Large intestine (tissue), 3 donors: ENCODE measurements around the gene GNAL. TPM values are rescaled to one million over a fixed set of nuclear protein-coding genes. Genes with fewer than 3 reads are reported as not detected.

ENCODE experiments used
- DNase-seq, 2 donors: peaks; one replicate each; pipeline versions ENCODE4 v3.0.0 to v3.0.0-alpha.2; 2013
- H3K27ac ChIP-seq: one replicate; pipeline ENCODE4 v1.5.1; 2013; ENCODE audit warnings: low read length
- H3K27me3 ChIP-seq: 2 replicates; pipeline ENCODE4 v1.6.1; 2013; ENCODE audit warnings: low read length; ENCODE audit not compliant: control insufficient read depth, insufficient read depth
- H3K36me3 ChIP-seq: 2 replicates; pipeline ENCODE4 v1.6.1; 2013; ENCODE audit warnings: low read length; ENCODE audit not compliant: control insufficient read depth, insufficient read depth
- H3K4me1 ChIP-seq: one replicate; pipeline ENCODE4 v1.6.1; 2013; ENCODE audit warnings: low read length; ENCODE audit not compliant: control insufficient read depth, insufficient read depth
- H3K4me3 ChIP-seq: one replicate; pipeline ENCODE4 v1.5.1; 2013; ENCODE audit warnings: low read length
- H3K9me3 ChIP-seq: one replicate; pipeline ENCODE4 v1.6.1; 2013; ENCODE audit warnings: mild to moderate bottlenecking, low read depth, low read length, moderate library complexity; ENCODE audit not compliant: control insufficient read depth
- WGBS: methylation state at CpG from one replicate; pipeline ENCODE4 v1.1.5; 2013; ENCODE audit warnings: low lambda C conversion rate; ENCODE audit not compliant: insufficient coverage; 5-methylcytosine and 5-hydroxymethylcytosine counted together
- polyA plus RNA-seq: library from polyadenylated mRNA; unstranded; fragments of 120-200 nt; gene quantifications from one replicate; pipeline ENCODE4 v1.2.1, GENCODE V29; 2013

GNAL gene
- polyA plus RNA-seq, 1 donor: 4.4 TPM

- Histone ChIP-seq H3K27me3 (peaks cover 2% of the 10 kb centered on the region), H3K36me3 (no peaks in the 10 kb centered on the region), H3K4me3 (no peak overlapping the region), H3K4me1 (no peaks in the 10 kb centered on the region), H3K27ac (no peak overlapping the region), H3K9me3 (no peaks in the 10 kb centered on the region)
- DNase-seq: no peak
- WGBS: no CpG with 5 or more reads among the region's 2 CpGs
These were observed 130.9 kb downstream of the GNAL start for GRCh38 chr18:11819938-11820337.

GRCh38 chr18:11820697-11821096 lies 131.6 kb downstream of the GNAL start:
- Histone ChIP-seq H3K36me3 (no peaks in the 10 kb centered on the region), H3K27ac (no peak overlapping the region), H3K4me1 (no peaks in the 10 kb centered on the region), H3K27me3 (peaks cover 2% of the 10 kb centered on the region), H3K4me3 (no peak overlapping the region), H3K9me3 (no peaks in the 10 kb centered on the region)
- 0% methylated on average over 1 of the region's 2 CpGs for WGBS
- DNase-seq: no peak

DNA sequence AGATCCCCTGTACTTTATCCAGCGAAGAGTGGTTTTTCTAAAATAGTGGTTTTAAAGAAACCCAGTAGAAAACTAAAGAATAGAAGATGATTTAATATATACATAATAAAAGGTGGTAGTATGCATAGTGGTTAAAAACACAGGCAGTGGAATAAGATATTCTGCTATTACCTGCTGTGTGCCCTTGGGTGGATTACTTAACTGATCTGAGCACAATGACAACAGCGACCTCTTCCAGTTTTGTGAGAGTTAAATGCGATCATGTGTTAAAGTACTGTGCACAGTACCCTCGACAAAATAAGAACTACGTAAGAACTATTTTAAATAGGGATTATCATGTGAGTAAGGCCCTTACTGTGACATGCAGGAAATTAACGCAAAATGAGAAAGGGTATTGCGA lies 132.1 kb downstream of the GNAL start:
- no peak for DNase-seq
- no peaks in the 10 kb centered on the region for H3K9me3 ChIP-seq
- WGBS: 94% methylated on average over 5 of the region's 7 CpGs
- H3K4me1 ChIP-seq: no peaks in the 10 kb centered on the region
- H3K27ac ChIP-seq: no peak overlapping the region
- H3K36me3 ChIP-seq: no peaks in the 10 kb centered on the region
- no peak overlapping the region for H3K4me3 ChIP-seq
- peaks cover 2% of the 10 kb centered on the region for H3K27me3 ChIP-seq

GRCh38 chr18:11821643-11822237 lies 132.7 kb downstream of the GNAL start:
- H3K27me3 ChIP-seq: peaks cover 2% of the 10 kb centered on the region
- no peak overlapping the region for H3K27ac ChIP-seq
- H3K4me3 ChIP-seq: no peak overlapping the region
- DNase-seq: no peak
- H3K4me1 ChIP-seq: no peaks in the 10 kb centered on the region
- no CpG with 5 or more reads among the region's 40 CpGs for WGBS
- H3K9me3 ChIP-seq: no peaks in the 10 kb centered on the region
- H3K36me3 ChIP-seq: no peaks in the 10 kb centered on the region

GRCh38 chr18:11823545-11823944 lies 134.5 kb downstream of the GNAL start:
- Histone ChIP-seq H3K4me3 (no peak overlapping the region), H3K36me3 (no peaks in the 10 kb centered on the region), H3K4me1 (no peaks in the 10 kb centered on the region), H3K27ac (no peak overlapping the region), H3K27me3 (peaks cover 2% of the 10 kb centered on the region), H3K9me3 (no peaks in the 10 kb centered on the region)
- no CpG with 5 or more reads among the region's 5 CpGs for WGBS
- no peak for DNase-seq

DNA sequence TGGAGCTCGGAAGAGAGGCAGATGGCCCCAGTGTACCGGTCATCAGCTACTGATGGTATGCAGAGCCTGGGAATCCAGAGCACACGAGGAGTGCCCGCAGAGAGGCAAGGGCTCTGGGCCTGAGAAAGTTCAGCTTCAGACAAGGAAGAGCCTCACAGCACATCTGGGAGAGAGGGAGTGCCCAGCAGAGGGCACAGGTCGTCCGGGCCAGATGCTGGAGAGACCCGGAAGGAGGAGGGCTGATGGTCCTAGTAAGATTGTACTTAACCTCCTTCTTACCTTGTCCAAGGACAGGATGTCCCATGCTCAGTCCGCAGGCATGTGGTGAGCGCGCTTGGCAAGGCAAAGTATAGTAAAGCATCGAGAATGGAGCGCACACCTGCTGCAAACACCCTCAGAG lies 137.8 kb downstream of the GNAL start:
- WGBS: 100% methylated on average over 1 of the region's 12 CpGs
- no peak for DNase-seq
- H3K4me1 ChIP-seq: no peaks in the 10 kb centered on the region
- no peak overlapping the region for H3K4me3 ChIP-seq
- no peaks in the 10 kb centered on the region for H3K36me3 ChIP-seq
- H3K9me3 ChIP-seq: no peaks in the 10 kb centered on the region
- no peaks in the 10 kb centered on the region for H3K27me3 ChIP-seq
- H3K27ac ChIP-seq: no peak overlapping the region

DNA sequence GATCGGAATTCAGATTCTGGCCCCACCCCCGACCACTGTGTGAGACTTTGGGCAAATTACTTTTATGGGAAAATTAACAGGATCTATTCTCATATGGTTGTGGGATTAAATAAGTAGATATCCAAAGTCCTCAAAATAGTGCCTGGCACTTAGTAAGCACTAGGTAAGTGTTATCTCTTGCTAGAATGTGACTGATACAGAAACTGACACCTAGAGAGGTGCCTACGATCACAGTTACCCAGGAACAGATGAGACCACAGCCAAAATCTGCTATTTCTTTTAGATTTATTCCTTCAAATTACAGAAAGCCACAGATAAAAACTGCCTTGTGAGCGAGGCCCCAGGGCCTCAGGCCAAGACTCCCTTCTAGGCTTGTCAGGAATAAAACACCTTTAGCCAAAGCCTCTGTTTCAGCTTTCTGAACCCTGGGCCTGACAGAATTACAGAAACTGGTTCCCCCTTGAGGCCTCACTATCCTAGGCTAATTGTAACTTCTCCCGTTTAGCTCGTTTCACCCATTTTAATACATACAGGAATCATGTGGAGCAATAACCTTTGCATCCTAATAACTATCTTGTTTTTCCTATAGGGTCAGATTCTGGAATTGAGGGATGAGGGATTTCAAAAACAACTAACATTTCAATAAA lies 139.8 kb downstream of the GNAL start:
- Histone ChIP-seq H3K36me3 (no peaks in the 10 kb centered on the region), H3K9me3 (no peaks in the 10 kb centered on the region), H3K4me1 (no peaks in the 10 kb centered on the region), H3K4me3 (no peak overlapping the region), H3K27me3 (no peaks in the 10 kb centered on the region), H3K27ac (no peak overlapping the region)
- DNase-seq: no peak
- 56% methylated on average over 2 of the region's 6 CpGs for WGBS

DNA sequence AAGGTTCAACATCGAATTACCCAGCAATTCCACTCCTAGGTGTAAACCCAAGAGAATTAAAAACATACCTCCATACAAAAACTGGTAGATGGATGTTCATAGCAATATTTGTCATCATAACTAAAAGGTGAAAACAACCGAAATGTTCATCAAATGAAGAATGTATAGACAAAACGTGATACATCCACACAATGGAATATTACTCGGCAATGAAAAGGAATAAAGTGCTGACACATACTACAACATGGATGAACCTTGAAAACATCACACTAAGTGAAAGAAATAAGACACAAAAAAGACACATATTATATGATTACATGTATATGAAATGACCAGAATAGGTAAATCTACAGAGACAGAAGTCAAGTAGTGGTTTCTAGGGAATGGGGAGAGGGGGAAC lies 141.5 kb downstream of the GNAL start:
- Histone ChIP-seq H3K27ac (no peak overlapping the region), H3K4me3 (no peak overlapping the region), H3K27me3 (no peaks in the 10 kb centered on the region), H3K36me3 (no peaks in the 10 kb centered on the region), H3K9me3 (no peaks in the 10 kb centered on the region), H3K4me1 (no peaks in the 10 kb centered on the region)
- DNase-seq: no peak
- 100% methylated on average over 3 of the region's 4 CpGs for WGBS

- WGBS: no CpG with 5 or more reads among the region's 3 CpGs
These were observed 142.9 kb downstream of the GNAL start for GRCh38 chr18:11831921-11832320.

GRCh38 chr18:11834772-11835171 lies 145.7 kb downstream of the GNAL start:
- Histone ChIP-seq H3K4me3 (no peak overlapping the region), H3K27ac (no peak overlapping the region), H3K27me3 (no peaks in the 10 kb centered on the region), H3K4me1 (no peaks in the 10 kb centered on the region), H3K36me3 (no peaks in the 10 kb centered on the region), H3K9me3 (no peaks in the 10 kb centered on the region)
- DNase-seq: no peak
- no CpG with 5 or more reads among the region's 5 CpGs for WGBS

More at GRCh38 chr18:11831921-11832320, 142.9 kb downstream of the GNAL start:
- no peaks in the 10 kb centered on the region for H3K4me1 ChIP-seq
- H3K27ac ChIP-seq: no peak overlapping the region
- H3K36me3 ChIP-seq: no peaks in the 10 kb centered on the region
- H3K9me3 ChIP-seq: no peaks in the 10 kb centered on the region
- H3K27me3 ChIP-seq: no peaks in the 10 kb centered on the region
- DNase-seq: no peak
- no peak overlapping the region for H3K4me3 ChIP-seq

DNA sequence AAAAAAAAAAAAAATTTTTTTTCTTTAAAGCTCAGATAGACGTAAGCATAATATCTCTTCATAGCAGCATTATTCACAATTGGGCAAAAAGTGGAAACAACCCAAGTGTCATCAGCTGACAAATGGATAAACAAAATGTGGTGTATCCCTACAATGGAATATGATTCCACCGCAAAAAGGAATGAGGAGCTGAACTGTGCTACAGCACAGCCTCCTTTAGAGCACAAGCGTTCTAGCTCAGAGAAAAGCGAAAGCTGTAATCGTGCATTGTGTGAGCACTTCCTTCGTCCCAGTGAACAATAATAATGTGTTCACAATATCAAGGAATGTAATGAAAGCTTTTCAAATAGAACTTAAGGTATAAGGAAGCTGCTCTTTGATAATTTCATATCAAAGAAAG lies 150.5 kb downstream of the GNAL start:
- DNase-seq: no peak
- no peaks in the 10 kb centered on the region for H3K36me3 ChIP-seq
- H3K9me3 ChIP-seq: no peaks in the 10 kb centered on the region
- 81% methylated on average over 3 of the region's 6 CpGs for WGBS
- no peaks in the 10 kb centered on the region for H3K27me3 ChIP-seq
- H3K4me3 ChIP-seq: no peak overlapping the region
- H3K4me1 ChIP-seq: no peaks in the 10 kb centered on the region
- no peak overlapping the region for H3K27ac ChIP-seq
